ENCODE data around the gene TM7SF2. TPM values are rescaled to one million over a fixed set of nuclear protein-coding genes. Genes with fewer than 3 reads are reported as not detected.
A peak's percentile ranks its signal among the peaks of the same experiment; 100 is the strongest.

Gene TM7SF2
- total RNA-seq, 1 experiment from 2014 or later, result 73.8 TPM

GRCh38 chr11:65130631-65131416 is 19.2 kb downstream of the TM7SF2 start:
- Histone ChIP-seq H3K36me3 (ENCODE audit: control insufficient read depth, insufficient read depth, low read length) (peaks cover 7% of the 10 kb centered on the region), H3K9me3 (no peaks in the 10 kb centered on the region), H3K4me1 (0 out of 2 replicates have a peak, but pooled peaks cover 5% of the 10 kb centered on the region), H3K4me3 (ENCODE audit: low read depth, low read length) (no peak overlapping the region), H3K27me3 (replicated peaks; ENCODE audit: control insufficient read depth, insufficient read depth, low read length) (no peaks in the 10 kb centered on the region)
- CTCF ChIA-PET, result interaction anchor here (0.5 kb wide), 1 partner anchor 158 kb away, joined by 3 read pairs; no protein-coding TSS in a partner anchor
- DNase-seq, result no peak
- H3K36me3 Mint-ChIP-seq (ENCODE audit: insufficient read depth, unreplicated experiment), result peaks cover 77% of the 10 kb centered on the region
- no peak overlapping the region for H3K27ac Mint-ChIP-seq (ENCODE audit: unreplicated experiment)
- no peaks in the 10 kb centered on the region for H3K9me3 Mint-ChIP-seq (ENCODE audit: unreplicated experiment)
- BruUV-seq (replicated peaks), result no TSS peak
- POLR2A ChIA-PET, result interaction anchor here (2.1 kb wide), 1 partner anchor 8 kb away, joined by 10 read pairs; the partner anchor contains the start of genes FAU and MRPL49
- no peaks in the 10 kb centered on the region for H3K27me3 Mint-ChIP-seq (ENCODE audit: insufficient read depth, unreplicated experiment)
- H3K4me3 Mint-ChIP-seq (ENCODE audit: unreplicated experiment), result no peak overlapping the region
- TF ChIP-seq CTCF (IDR thresholded peaks at IDR 0.05; ENCODE audit: insufficient read depth in 1 of 2, low read depth in 1 of 2, low read length in 1 of 2, severe bottlenecking in 1 of 2, unreplicated experiment in 1 of 2), result no peak
- H3K4me1 Mint-ChIP-seq (ENCODE audit: low read depth, unreplicated experiment), result peaks cover 2% of the 10 kb centered on the region
- intact Hi-C loops (cut with micrococcal nuclease; ENCODE audit: unreplicated experiment), result no loop called here

GRCh38 chr11:65131417-65131776 is 19.7 kb downstream of the TM7SF2 start:
- Mint-ChIP-seq H3K36me3 (ENCODE audit: insufficient read depth, unreplicated experiment) (peaks cover 72% of the 10 kb centered on the region), H3K9me3 (ENCODE audit: unreplicated experiment) (no peaks in the 10 kb centered on the region), H3K4me3 (ENCODE audit: unreplicated experiment) (no peak overlapping the region), H3K4me1 (ENCODE audit: low read depth, unreplicated experiment) (peaks cover 8% of the 10 kb centered on the region), H3K27me3 (ENCODE audit: insufficient read depth, unreplicated experiment) (no peaks in the 10 kb centered on the region), H3K27ac (ENCODE audit: unreplicated experiment) (no peak overlapping the region)
- Histone ChIP-seq H3K4me1 (0 out of 2 replicates have a peak, but pooled peaks cover 5% of the 10 kb centered on the region), H3K4me3 (ENCODE audit: low read depth, low read length) (no peak overlapping the region), H3K27me3 (replicated peaks; ENCODE audit: control insufficient read depth, insufficient read depth, low read length) (no peaks in the 10 kb centered on the region), H3K9me3 (no peaks in the 10 kb centered on the region), H3K36me3 (ENCODE audit: control insufficient read depth, insufficient read depth, low read length) (peaks cover 7% of the 10 kb centered on the region)
- peak in 1 of 2 experiments; percentile 25 for DNase-seq
- POLR2A ChIA-PET, result interaction anchor here (2.1 kb wide), 1 partner anchor 9 kb away, joined by 10 read pairs; the partner anchor contains the start of genes FAU and MRPL49
- TF ChIP-seq CTCF (IDR thresholded peaks at IDR 0.05; ENCODE audit: insufficient read depth in 1 of 2, low read depth in 1 of 2, low read length in 1 of 2, severe bottlenecking in 1 of 2, unreplicated experiment in 1 of 2), result no peak
- CTCF ChIA-PET, result no interaction called here
- BruUV-seq (replicated peaks), result no TSS peak
- intact Hi-C loops (cut with micrococcal nuclease; ENCODE audit: unreplicated experiment), result no loop called here

- H3K27ac Mint-ChIP-seq (ENCODE audit: unreplicated experiment), result no peak overlapping the region
- no peaks in the 10 kb centered on the region for H3K27me3 ChIP-seq (replicated peaks; ENCODE audit: control insufficient read depth, insufficient read depth, low read length)
- H3K4me3 ChIP-seq (ENCODE audit: low read depth, low read length), result no peak overlapping the region
- no peaks in the 10 kb centered on the region for H3K27me3 Mint-ChIP-seq (ENCODE audit: insufficient read depth, unreplicated experiment)
- ChIA-PET POLR2A (interaction anchor here (0.5 to 2.1 kb wide), 2 partner anchors 10 to 826 kb away, joined by 4 to 10 read pairs; partner anchors contain the start of genes ESRRA, FAU and MRPL49), CTCF (no interaction called here)
- H3K9me3 ChIP-seq, result no peaks in the 10 kb centered on the region
- H3K36me3 ChIP-seq (ENCODE audit: control insufficient read depth, insufficient read depth, low read length), result peaks cover 7% of the 10 kb centered on the region
- no peak overlapping the region for H3K4me3 Mint-ChIP-seq (ENCODE audit: unreplicated experiment)
- H3K4me1 Mint-ChIP-seq (ENCODE audit: low read depth, unreplicated experiment), result peaks cover 8% of the 10 kb centered on the region
- intact Hi-C loops (cut with micrococcal nuclease; ENCODE audit: unreplicated experiment), result no loop called here
- 0 out of 2 replicates have a peak, but pooled peaks cover 5% of the 10 kb centered on the region for H3K4me1 ChIP-seq
- no peak for TF ChIP-seq CTCF (IDR thresholded peaks at IDR 0.05; ENCODE audit: insufficient read depth in 1 of 2, low read depth in 1 of 2, low read length in 1 of 2, severe bottlenecking in 1 of 2, unreplicated experiment in 1 of 2)
- no peaks in the 10 kb centered on the region for H3K9me3 Mint-ChIP-seq (ENCODE audit: unreplicated experiment)
- DNase-seq, result peak in 1 of 2 experiments; percentile 25
- peaks cover 67% of the 10 kb centered on the region for H3K36me3 Mint-ChIP-seq (ENCODE audit: insufficient read depth, unreplicated experiment)
- BruUV-seq (replicated peaks), result no TSS peak
These were observed 20.2 kb downstream of the TM7SF2 start for GRCh38 chr11:65131895-65132237.

Data from Caco-2 (cell line).